HCT116 (cell line): ENCODE measurements around the gene SUN5. TPM values are rescaled to one million over a fixed set of nuclear protein-coding genes. Genes with fewer than 3 reads are reported as not detected.

Experiments
- ATAC-seq: fragments of 200-7000 bp; cut with Tn5 transposase; 2 replicates; pipeline ENCODE4 v1.9.1; 2020; ENCODE audit warnings: mild to moderate bottlenecking, moderate library complexity
- BruUV-seq: library from RNA; stranded (reverse); fragments of 400-500 nt; replicated peaks from 2 replicates; lab custom pipeline; 2021; lab: Mats Ljungman, UMichigan
- CTCF ChIA-PET: fragments of 300-600 bp; sonication (Branson Sonifier 250); formaldehyde crosslinking; loops from one replicate; lab custom pipeline; 2021; ENCODE audit warnings: antibody characterized with exemption; lab: Charles Lee
- POLR2A ChIA-PET: fragments of 300-600, 350-600 bp; sonication (Branson Sonifier 250); formaldehyde crosslinking; loops from one replicate; lab custom pipeline; 2021; ENCODE audit warnings: antibody characterized with exemption; lab: Charles Lee
- RAD21 ChIA-PET, 2 experiments: fragments of 300-600 bp; sonication (Branson Sonifier 250); formaldehyde crosslinking; loops; one replicate each; lab custom pipeline; 2023; ENCODE audit warnings: low total read pairs in 2 of 2; ENCODE audit not compliant: uncharacterized antibody in 2 of 2, unreplicated experiment in 2 of 2, low non-redundant PET in 1 of 2; lab: Charles Lee
- DNase-seq: peaks from one replicate; pipeline ENCODE4 v3.0.0-alpha.2; 2010; ENCODE audit warnings: low read depth, low spot score
- H2AFZ ChIP-seq: fragments of 200-600 bp; shearing (Covaris generic), sonication (generic); 2 replicates; pipeline ENCODE4 v1.6.1; 2017; ENCODE audit warnings: low read depth, mixed run types, mixed read lengths, antibody characterized with exemption, low read length; ENCODE audit not compliant: poor library complexity, severe bottlenecking
- H3K27ac ChIP-seq: 2 replicates; pipeline ENCODE4 v1.5.1; 2012; ENCODE audit warnings: low read depth, low read length
- H3K27me3 ChIP-seq: fragments of 200-600 bp; sonication (generic); 2 replicates; pipeline ENCODE4 v1.6.1; 2016; ENCODE audit warnings: mixed run types, low read length, mixed read lengths; ENCODE audit not compliant: insufficient read depth
- H3K36me3 ChIP-seq, 2 experiments: fragments of 200-500 bp in 1 of 2; fragments of 200-600 bp in 1 of 2; sonication (Bioruptor generic) in 1 of 2; sonication (generic) in 1 of 2; 2 replicates each; pipeline versions ENCODE4 v1.5.1 to v1.6.1; 2014 to 2016; ENCODE audit warnings: low read length in 2 of 2, inconsistent platforms in 1 of 2, mixed read lengths in 1 of 2, mixed run types in 1 of 2; ENCODE audit not compliant: insufficient read depth in 2 of 2, control insufficient read depth in 1 of 2
- H3K4me1 ChIP-seq, 2 experiments: fragments of 200-600 bp in 1 of 2; sonication (generic) in 1 of 2; 2 replicates each; pipeline versions ENCODE4 v1.5.1 to v1.6.1; 2012 to 2017; ENCODE audit warnings: low read length in 2 of 2, inconsistent platforms in 1 of 2, mild to moderate bottlenecking in 1 of 2, mixed read lengths in 1 of 2, mixed run types in 1 of 2, moderate library complexity in 1 of 2; ENCODE audit not compliant: insufficient read depth in 2 of 2, control insufficient read depth in 1 of 2
- H3K4me2 ChIP-seq: fragments of 200-600 bp; sonication (generic); 2 replicates; pipeline ENCODE4 v1.6.1; 2017; ENCODE audit warnings: mixed run types, low read length, mixed read lengths
- H3K4me3 ChIP-seq, 2 experiments: fragments of 200-600 bp in 1 of 2; sonication (generic) in 1 of 2; replicated peaks in 1 of 2; 2 replicates each; pipeline ENCODE4 v1.5.1; 2011 to 2016; ENCODE audit warnings: low read length in 2 of 2, control low read depth in 1 of 2, low read depth in 1 of 2, mild to moderate bottlenecking in 1 of 2, mixed read lengths in 1 of 2, mixed run types in 1 of 2
- H3K79me2 ChIP-seq: fragments of 200-600 bp; sonication (generic); 2 replicates; pipeline ENCODE4 v1.6.1; 2017; ENCODE audit warnings: mild to moderate bottlenecking, mixed run types, low read length, moderate library complexity, mixed read lengths; ENCODE audit not compliant: insufficient read depth
- H3K9ac ChIP-seq: fragments of 200-600 bp; sonication (generic); 2 replicates; pipeline ENCODE4 v1.6.1; 2016; ENCODE audit warnings: low read length, mixed read lengths
- H3K9me2 ChIP-seq: fragments of 200-600 bp; sonication (generic), shearing (Covaris generic); 2 replicates; pipeline ENCODE4 v1.6.1; 2017; ENCODE audit warnings: mixed run types, mild to moderate bottlenecking, moderate library complexity; ENCODE audit not compliant: insufficient read depth
- H3K9me3 ChIP-seq, 2 experiments: fragments of 200-500 bp in 1 of 2; fragments of 200-600 bp in 1 of 2; sonication (Bioruptor generic) in 1 of 2; sonication (generic) in 1 of 2; 2 replicates each; pipeline ENCODE4 v1.6.1; 2014 to 2017; ENCODE audit warnings: low read length in 2 of 2, mixed read lengths in 2 of 2, inconsistent platforms in 1 of 2, low read depth in 1 of 2, mild to moderate bottlenecking in 1 of 2, mixed run types in 1 of 2, moderate library complexity in 1 of 2; ENCODE audit not compliant: control insufficient read depth in 1 of 2, insufficient read depth in 1 of 2
- H4K20me1 ChIP-seq: fragments of 200-600 bp; sonication (generic), shearing (Covaris generic); 2 replicates; pipeline ENCODE4 v1.6.1; 2017; ENCODE audit warnings: mixed run types, mild to moderate bottlenecking, moderate library complexity; ENCODE audit not compliant: insufficient read depth
- CEBPB ChIP-seq: IDR thresholded peaks from 2 replicates; pipeline ENCODE4 v1.6.1; 2012; ENCODE audit warnings: low read depth
- EGR1 ChIP-seq: IDR thresholded peaks from 2 replicates; pipeline ENCODE4 v1.6.1; 2012; ENCODE audit warnings: low read depth
- POLR2A ChIP-seq: IDR thresholded peaks from 2 replicates; pipeline ENCODE4 v1.7.0; 2011; ENCODE audit warnings: borderline replicate concordance; ENCODE audit not compliant: insufficient read depth, insufficient read length; ENCODE audit errors: extremely low read depth
- RAD21 ChIP-seq: IDR thresholded peaks from 2 replicates; pipeline ENCODE4 v1.6.1; 2012; ENCODE audit warnings: low read depth, mild to moderate bottlenecking
- YY1 ChIP-seq: IDR thresholded peaks from 2 replicates; pipeline ENCODE4 v1.6.1; 2011; ENCODE audit warnings: low read length, low read depth, moderate library complexity, mild to moderate bottlenecking; ENCODE audit not compliant: insufficient replicate concordance; ENCODE audit errors: extremely low read depth
- ZNF274 ChIP-seq: fragments of 200-500 bp; sonication (Bioruptor generic); IDR thresholded peaks from 2 replicates; pipeline ENCODE4 v1.6.1; 2014; ENCODE audit warnings: mild to moderate bottlenecking, low read depth, low read length, inconsistent platforms
- intact Hi-C: fragments of 100-400 bp; cut with micrococcal nuclease; formaldehyde crosslinking; loops from 2 replicates; pipeline ENCODE4 v1.10.0; 2022
- total RNA-seq: library from RNA; stranded (reverse); gene quantifications from one replicate; pipeline ENCODE4 v1.2.1, GENCODE V29; 2021; ENCODE audit not compliant: unreplicated experiment
- TF ChIP-seq, protein P1 (sequence below), 3 experiments: fragments of 200-600 bp in 1 of 3; sonication (generic) in 1 of 3; IDR thresholded peaks in 2 of 3; conservative IDR thresholded peaks in 1 of 3; 2 replicates each; pipeline ENCODE4 v1.5.1; 2012 to 2017; ENCODE audit warnings: low read depth in 2 of 3, low read length in 2 of 3, antibody characterized with exemption in 1 of 3, borderline replicate concordance in 1 of 3, control low read depth in 1 of 3, mild to moderate bottlenecking in 1 of 3, mixed read lengths in 1 of 3, mixed run types in 1 of 3, moderate library complexity in 1 of 3; ENCODE audit not compliant: insufficient read depth in 1 of 3
- TF ChIP-seq, protein P2 (sequence below): IDR thresholded peaks from 2 replicates; pipeline ENCODE4 v1.6.1; 2011; ENCODE audit warnings: mild to moderate bottlenecking, low read length, moderate library complexity; ENCODE audit not compliant: insufficient replicate concordance; ENCODE audit errors: extremely low read depth
- TF ChIP-seq, protein P3 (sequence below): IDR thresholded peaks from 2 replicates; pipeline ENCODE4 v1.6.1; 2012
- TF ChIP-seq, protein P4 (sequence below): IDR thresholded peaks from 2 replicates; pipeline ENCODE4 v1.6.1; 2012

Gene SUN5
- total RNA-seq, 1 experiment from 2014 or later, result not detected

DNA sequence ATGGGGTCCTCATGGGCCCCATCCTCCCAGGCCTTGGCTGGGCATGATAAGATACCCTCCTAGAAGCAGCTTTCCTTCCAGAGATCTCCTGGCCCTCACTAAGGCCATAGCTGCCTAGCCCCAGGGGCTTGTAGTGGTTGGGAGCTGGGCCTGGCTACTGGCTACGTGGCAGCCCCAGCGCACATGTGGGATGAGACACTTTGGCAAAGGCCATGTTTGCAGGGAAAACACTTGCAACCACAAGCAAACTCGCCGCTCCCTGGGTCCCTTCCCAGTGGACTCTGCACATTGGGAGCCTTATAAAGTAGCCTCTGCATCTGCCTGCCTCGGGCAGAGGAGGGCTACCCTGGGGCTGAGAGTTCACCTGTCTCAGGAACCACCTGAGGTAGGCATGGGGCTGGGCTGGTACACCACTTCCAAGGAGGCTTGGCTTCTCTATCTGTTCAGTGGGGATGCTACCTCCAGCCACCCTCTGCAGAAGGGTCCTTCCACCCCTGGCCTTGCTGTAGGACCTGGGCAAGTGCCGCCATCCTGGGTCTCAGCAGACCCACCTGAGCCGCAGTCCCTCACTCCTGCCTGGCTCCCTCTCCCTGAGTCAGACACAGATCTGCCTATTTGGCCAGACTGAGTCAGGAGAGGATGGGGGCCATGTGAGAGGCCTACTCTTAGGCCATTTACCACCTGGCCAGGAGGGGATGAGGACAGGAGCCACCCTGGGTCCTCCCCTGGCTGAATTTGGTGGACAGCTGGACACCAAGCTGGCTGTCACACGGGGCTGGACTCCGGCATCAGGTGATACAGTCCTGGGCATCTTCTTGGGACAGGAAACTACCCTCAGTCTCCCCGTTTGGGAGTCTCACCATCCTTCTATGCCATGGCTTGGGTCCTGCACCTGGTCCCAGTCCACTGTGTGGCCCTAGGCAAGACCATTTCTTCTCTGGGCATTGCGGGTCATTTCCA is 3.4 kb upstream of the SUN5 start, which contains the start of gene BPIFB2:
Gene BPIFB2 (plus strand): TSS at position 329 of the 960 bp plus-strand sequence. CDS start 871 bp downstream, outside the sequence.
- ChIA-PET POLR2A (no interaction called here), RAD21 (no interaction called here), CTCF (no interaction called here)
- H3K9me2 ChIP-seq, result no peaks in the 10 kb centered on the region
- H3K9ac ChIP-seq, result no peak within 1 kb of the TSS
- H3K27ac ChIP-seq, result no peak within 1 kb of the TSS
- no peak within 1 kb of the TSS for H2AFZ ChIP-seq
- TF ChIP-seq EGR1 (no peak), ZNF274 (no peak), YY1 (no peak), POLR2A (no peak), CEBPB (no peak), RAD21 (no peak)
- TF ChIP-seq, protein P1, sequence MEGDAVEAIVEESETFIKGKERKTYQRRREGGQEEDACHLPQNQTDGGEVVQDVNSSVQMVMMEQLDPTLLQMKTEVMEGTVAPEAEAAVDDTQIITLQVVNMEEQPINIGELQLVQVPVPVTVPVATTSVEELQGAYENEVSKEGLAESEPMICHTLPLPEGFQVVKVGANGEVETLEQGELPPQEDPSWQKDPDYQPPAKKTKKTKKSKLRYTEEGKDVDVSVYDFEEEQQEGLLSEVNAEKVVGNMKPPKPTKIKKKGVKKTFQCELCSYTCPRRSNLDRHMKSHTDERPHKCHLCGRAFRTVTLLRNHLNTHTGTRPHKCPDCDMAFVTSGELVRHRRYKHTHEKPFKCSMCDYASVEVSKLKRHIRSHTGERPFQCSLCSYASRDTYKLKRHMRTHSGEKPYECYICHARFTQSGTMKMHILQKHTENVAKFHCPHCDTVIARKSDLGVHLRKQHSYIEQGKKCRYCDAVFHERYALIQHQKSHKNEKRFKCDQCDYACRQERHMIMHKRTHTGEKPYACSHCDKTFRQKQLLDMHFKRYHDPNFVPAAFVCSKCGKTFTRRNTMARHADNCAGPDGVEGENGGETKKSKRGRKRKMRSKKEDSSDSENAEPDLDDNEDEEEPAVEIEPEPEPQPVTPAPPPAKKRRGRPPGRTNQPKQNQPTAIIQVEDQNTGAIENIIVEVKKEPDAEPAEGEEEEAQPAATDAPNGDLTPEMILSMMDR (IDR thresholded peaks at IDR 0.05 in 2 of 3, conservative IDR thresholded peaks at IDR 0.05 in 1 of 3; ENCODE audit: borderline replicate concordance in 1 of 3, insufficient read depth in 1 of 3, low read depth in 2 of 3, low read length in 2 of 3), result no peak
- TF ChIP-seq, protein P2, sequence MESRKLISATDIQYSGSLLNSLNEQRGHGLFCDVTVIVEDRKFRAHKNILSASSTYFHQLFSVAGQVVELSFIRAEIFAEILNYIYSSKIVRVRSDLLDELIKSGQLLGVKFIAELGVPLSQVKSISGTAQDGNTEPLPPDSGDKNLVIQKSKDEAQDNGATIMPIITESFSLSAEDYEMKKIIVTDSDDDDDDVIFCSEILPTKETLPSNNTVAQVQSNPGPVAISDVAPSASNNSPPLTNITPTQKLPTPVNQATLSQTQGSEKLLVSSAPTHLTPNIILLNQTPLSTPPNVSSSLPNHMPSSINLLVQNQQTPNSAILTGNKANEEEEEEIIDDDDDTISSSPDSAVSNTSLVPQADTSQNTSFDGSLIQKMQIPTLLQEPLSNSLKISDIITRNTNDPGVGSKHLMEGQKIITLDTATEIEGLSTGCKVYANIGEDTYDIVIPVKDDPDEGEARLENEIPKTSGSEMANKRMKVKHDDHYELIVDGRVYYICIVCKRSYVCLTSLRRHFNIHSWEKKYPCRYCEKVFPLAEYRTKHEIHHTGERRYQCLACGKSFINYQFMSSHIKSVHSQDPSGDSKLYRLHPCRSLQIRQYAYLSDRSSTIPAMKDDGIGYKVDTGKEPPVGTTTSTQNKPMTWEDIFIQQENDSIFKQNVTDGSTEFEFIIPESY, result no peak
- TF ChIP-seq, protein P3, sequence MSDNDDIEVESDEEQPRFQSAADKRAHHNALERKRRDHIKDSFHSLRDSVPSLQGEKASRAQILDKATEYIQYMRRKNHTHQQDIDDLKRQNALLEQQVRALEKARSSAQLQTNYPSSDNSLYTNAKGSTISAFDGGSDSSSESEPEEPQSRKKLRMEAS, result no peak
- TF ChIP-seq, protein P4, sequence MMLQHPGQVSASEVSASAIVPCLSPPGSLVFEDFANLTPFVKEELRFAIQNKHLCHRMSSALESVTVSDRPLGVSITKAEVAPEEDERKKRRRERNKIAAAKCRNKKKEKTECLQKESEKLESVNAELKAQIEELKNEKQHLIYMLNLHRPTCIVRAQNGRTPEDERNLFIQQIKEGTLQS, result no peak
- BruUV-seq, result no TSS peak
- H3K27me3 ChIP-seq, result peaks cover 7% of the 10 kb centered on the region; the same call in 1 of the 2 replicates
- DNase-seq (no peak), ATAC-seq (no peak)
- no peaks in the 10 kb centered on the region for H3K4me1 ChIP-seq
- H3K79me2 ChIP-seq, result no peaks in the 10 kb centered on the region
- H3K4me3 ChIP-seq, result no peak within 1 kb of the TSS
- no peaks in the 10 kb centered on the region for H3K36me3 ChIP-seq
- no peaks in the 10 kb centered on the region for H4K20me1 ChIP-seq
- H3K9me3 ChIP-seq, result no peaks in the 10 kb centered on the region
- intact Hi-C loops, result no loop called here
- H3K4me2 ChIP-seq, result no peak within 1 kb of the TSS
